A549 (cell line): ENCODE data around the gene UCP1.

Source experiments
- CTCF ChIP-seq: fragments of >200 bp; sonication (Bioruptor Twin); formaldehyde crosslinking; IDR thresholded peaks from 3 replicates; pipeline ENCODE4 v1.5.1; 2016
- HOXB13 ChIP-seq: fragments of 250-450 bp; sonication (Bioruptor Pico); IDR thresholded peaks from 2 replicates; pipeline ENCODE4 v1.5.0; 2020; ENCODE audit warnings: low read depth, mild to moderate bottlenecking, moderate library complexity
- JUN ChIP-seq, 2 experiments: fragments of >200 bp; sonication (Bioruptor Twin); formaldehyde crosslinking; IDR thresholded peaks; 2 replicates in 1 of 2; 3 replicates in 1 of 2; pipeline ENCODE4 v1.6.1; 2016 to 2017
- KDM1A ChIP-seq: fragments of 200-600 bp; sonication (generic); IDR thresholded peaks from 2 replicates; pipeline ENCODE4 v1.6.1; 2016; ENCODE audit warnings: low read depth, mild to moderate bottlenecking
- POLR2A ChIP-seq: IDR thresholded peaks from 2 replicates; pipeline ENCODE4 v1.6.1; 2012; ENCODE audit warnings: mild to moderate bottlenecking, low read length
- RAD21 ChIP-seq, 2 experiments: fragments of >200 bp in 1 of 2; sonication (Bioruptor Twin) in 1 of 2; formaldehyde crosslinking in 1 of 2; IDR thresholded peaks in 1 of 2; conservative IDR thresholded peaks in 1 of 2; 2 replicates in 1 of 2; 3 replicates in 1 of 2; pipeline ENCODE4 v1.6.1; 2012 to 2018; ENCODE audit warnings: inconsistent platforms in 1 of 2
- USF2 ChIP-seq: fragments of 450-650 bp; IDR thresholded peaks from 2 replicates; pipeline ENCODE4 v1.6.1; 2014; ENCODE audit warnings: antibody characterized with exemption

- TF ChIP-seq JUN (IDR thresholded peaks at IDR 0.05) (no peak), CTCF (no peak), POLR2A (no peak), KDM1A (no peak), RAD21 (conservative IDR thresholded peaks at IDR 0.05 in 1 of 2, IDR thresholded peaks at IDR 0.05 in 1 of 2) (no peak), USF2 (no peak), HOXB13 (CRISPR knock-in tag) (no peak)
Observed at GRCh38 chr4:140600408-140600807, 31.6 kb upstream of the UCP1 start.
